Measurements from ENCODE around the gene MT1G.

Gene MT1G

GRCh38 chr16:56639045-56639444, 28.8 kb downstream of the MT1G start:
- no peak overlapping the region for H3K4me3 ChIP-seq (ENCODE audit: low read depth, low read length)
- no peak for TF ChIP-seq CTCF (IDR thresholded peaks at IDR 0.05; ENCODE audit: borderline replicate concordance, insufficient read depth, low read depth, low read length)

GRCh38 chr16:56637814-56638750, 29.8 kb downstream of the MT1G start, which contains the start of gene MT1A:
TSS of gene MT1A (plus strand) at chr16:56638666. CDS start at chr16:56638739, 73 bp downstream.
- no peak for TF ChIP-seq CTCF (IDR thresholded peaks at IDR 0.05; ENCODE audit: borderline replicate concordance, insufficient read depth, low read depth, low read length)
- H3K4me3 ChIP-seq (ENCODE audit: low read depth, low read length), result no peak within 1 kb of the TSS

- H3K4me3 ChIP-seq (ENCODE audit: low read depth, low read length), result no peak overlapping the region
- no peak for TF ChIP-seq CTCF (IDR thresholded peaks at IDR 0.05; ENCODE audit: borderline replicate concordance, insufficient read depth, low read depth, low read length)
These were observed 31.1 kb downstream of the MT1G start for GRCh38 chr16:56636616-56637413.

- TF ChIP-seq CTCF (IDR thresholded peaks at IDR 0.05; ENCODE audit: borderline replicate concordance, insufficient read depth, low read depth, low read length), result no peak
- no peak overlapping the region for H3K4me3 ChIP-seq (ENCODE audit: low read depth, low read length)
These were observed 32.4 kb downstream of the MT1G start for GRCh38 chr16:56635441-56635967.

GRCh38 chr16:56634715-56635440, 33.0 kb downstream of the MT1G start:
- no peak for TF ChIP-seq CTCF (IDR thresholded peaks at IDR 0.05; ENCODE audit: borderline replicate concordance, insufficient read depth, low read depth, low read length)
- no peak overlapping the region for H3K4me3 ChIP-seq (ENCODE audit: low read depth, low read length)

GRCh38 chr16:56633535-56633934, 34.3 kb downstream of the MT1G start:
- no peak for TF ChIP-seq CTCF (IDR thresholded peaks at IDR 0.05; ENCODE audit: borderline replicate concordance, insufficient read depth, low read depth, low read length)

More at GRCh38 chr16:56633535-56633934, 34.3 kb downstream of the MT1G start:
- no peak overlapping the region for H3K4me3 ChIP-seq (ENCODE audit: low read depth, low read length)

Data from GM12875 (cell line).